ENCODE measurements around the gene EPB41L5.

GRCh38 chr2:120162716-120163115, 149.8 kb downstream of the EPB41L5 start:
- TF ChIP-seq CTCF (IDR thresholded peaks at IDR 0.05; ENCODE audit: extremely low read depth in 1 of 2, insufficient read depth in 1 of 2, low read depth in 1 of 2, low read length in 2 of 2): no peak
- no peak for TF ChIP-seq POLR2A (IDR thresholded peaks at IDR 0.05; ENCODE audit: low read depth, low read length)
- no peak for TF ChIP-seq FOS (IDR thresholded peaks at IDR 0.05; ENCODE audit: borderline replicate concordance, insufficient read depth, low read length)
